ENCODE data around the gene ITGA6.

DNA sequence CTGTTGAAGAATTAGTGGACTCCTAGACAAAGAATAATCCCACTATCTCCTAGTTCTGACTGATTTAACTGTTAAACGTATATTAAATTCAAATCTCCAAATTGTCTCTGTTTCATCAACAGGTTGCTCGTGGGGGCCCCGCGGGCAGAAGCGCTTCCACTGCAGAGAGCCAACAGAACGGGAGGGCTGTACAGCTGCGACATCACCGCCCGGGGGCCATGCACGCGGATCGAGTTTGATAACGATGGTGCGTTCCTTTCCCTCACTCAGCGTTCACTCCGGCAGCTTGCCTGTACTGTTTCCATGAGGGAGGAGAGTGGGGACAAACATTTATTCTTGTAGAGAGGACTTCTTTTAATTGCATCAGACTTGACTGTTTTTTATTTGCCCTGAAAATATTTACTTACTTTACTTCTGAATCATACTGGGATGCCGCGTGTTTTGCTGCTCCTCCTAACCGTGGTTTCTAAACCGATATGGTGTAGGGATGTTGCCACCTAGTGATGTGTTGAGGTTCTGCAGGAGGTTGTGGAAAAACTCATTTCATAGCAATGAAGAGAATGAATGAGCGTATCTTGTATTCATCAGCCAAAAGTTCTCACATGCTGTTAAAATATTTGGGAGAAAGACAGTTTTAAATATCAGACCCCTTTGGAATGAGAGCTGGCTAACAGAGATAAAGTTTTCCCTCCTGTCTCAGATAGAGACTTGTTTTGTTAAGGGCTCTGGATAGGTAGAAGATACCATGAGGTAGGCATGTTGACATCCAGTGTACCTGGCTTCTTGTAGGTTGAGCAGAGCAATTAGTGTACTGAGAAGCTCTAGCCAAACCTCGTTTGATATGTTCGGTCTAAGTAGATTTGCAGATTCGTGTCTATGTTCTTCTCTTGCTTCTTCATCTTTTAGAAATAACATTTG, 38.3 kb downstream of the ITGA6 start:
- TF ChIP-seq, protein P1, sequence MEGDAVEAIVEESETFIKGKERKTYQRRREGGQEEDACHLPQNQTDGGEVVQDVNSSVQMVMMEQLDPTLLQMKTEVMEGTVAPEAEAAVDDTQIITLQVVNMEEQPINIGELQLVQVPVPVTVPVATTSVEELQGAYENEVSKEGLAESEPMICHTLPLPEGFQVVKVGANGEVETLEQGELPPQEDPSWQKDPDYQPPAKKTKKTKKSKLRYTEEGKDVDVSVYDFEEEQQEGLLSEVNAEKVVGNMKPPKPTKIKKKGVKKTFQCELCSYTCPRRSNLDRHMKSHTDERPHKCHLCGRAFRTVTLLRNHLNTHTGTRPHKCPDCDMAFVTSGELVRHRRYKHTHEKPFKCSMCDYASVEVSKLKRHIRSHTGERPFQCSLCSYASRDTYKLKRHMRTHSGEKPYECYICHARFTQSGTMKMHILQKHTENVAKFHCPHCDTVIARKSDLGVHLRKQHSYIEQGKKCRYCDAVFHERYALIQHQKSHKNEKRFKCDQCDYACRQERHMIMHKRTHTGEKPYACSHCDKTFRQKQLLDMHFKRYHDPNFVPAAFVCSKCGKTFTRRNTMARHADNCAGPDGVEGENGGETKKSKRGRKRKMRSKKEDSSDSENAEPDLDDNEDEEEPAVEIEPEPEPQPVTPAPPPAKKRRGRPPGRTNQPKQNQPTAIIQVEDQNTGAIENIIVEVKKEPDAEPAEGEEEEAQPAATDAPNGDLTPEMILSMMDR (conservative IDR thresholded peaks at IDR 0.05; ENCODE audit: low read depth, low read length): peak; percentile 94
- TF ChIP-seq EZH2phosphoT487 (IDR thresholded peaks at IDR 0.05; ENCODE audit: borderline replicate concordance, low read length): no peak
